Hepatic stellate cell (primary cell): ENCODE data around the gene SELENON.

ENCODE experiments used
- DNase-seq: peaks from one replicate; pipeline ENCODE4 v3.0.0; 2011; ENCODE audit warnings: low spot score

SELENON gene

DNA sequence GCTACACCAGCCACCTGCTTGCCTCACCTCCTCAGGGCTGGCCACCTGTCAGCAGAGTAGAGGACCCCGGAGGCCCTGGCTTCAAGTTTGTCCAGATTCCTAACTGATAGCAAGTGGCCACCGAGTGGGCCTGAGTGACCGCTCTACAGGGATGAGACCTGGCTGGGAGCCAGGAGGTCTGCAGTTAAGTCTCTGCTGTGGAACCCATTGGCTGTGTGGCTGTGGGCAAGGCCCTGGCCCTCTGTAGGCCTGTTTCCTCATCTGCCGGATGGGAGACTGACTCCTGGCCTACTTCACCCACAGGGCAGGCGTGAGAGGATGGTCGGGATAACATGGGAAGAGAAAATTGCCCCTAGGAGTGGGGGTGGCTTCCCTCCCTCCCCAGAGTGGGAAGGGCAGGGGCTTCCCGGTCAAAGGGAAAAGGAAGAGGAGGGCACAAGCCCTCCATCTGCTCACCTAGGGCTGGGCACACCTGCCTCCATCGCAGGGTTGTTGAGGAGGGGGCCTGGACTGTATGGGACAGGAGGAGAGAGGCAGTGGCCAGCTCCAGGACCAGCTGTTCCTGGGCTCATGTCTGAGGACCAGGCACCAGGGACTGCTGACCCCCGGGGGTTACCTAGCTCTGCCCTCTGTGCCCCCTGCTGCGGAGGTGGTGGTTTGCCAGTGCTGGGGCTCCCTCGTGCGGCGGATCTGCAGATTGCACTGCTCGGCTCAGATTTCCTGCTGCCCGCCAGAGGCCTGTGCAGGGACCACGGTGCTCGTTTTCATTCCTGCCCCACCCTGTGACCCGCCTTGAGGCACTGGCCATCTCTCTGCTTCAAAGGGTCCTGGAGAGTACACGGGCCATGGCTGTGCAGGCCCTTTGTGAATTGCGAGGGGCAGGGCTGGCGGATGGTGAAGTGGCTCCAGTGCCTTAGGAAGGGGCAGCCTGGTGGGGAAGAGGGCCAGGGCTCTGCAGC, 10.6 kb downstream of the SELENON start:
- DNase-seq, result peak; percentile 78

DNA sequence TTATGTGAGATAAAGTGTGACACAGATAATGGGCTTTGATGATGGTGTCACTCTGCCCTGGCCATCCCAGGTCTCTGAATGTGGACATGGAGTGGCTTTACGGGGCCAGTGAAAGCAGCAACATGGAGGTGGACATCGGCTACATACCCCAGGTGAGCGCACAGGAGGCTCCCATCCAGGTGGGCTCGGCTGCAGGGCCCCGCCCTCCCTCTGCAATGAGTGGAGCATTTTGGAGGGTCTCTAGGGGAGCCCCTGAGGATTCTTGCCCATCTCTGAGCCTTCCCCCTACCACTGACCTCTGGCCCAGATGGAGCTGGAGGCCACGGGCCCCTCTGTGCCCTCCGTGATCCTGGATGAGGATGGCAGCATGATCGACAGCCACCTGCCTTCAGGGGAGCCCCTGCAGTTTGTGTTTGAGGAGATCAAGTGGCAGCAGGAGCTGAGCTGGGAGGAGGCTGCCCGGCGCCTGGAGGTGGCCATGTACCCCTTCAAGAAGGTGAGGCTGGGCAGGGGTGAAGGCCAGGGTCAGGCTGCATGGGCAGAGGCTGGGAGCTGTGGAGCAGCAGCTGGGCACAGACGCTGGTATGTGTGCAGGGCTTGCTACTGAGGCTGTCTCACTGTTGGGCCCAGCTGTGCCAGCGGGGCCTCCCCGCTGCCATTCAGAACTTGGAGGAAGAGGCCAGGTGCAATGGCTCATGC, 11.5 kb downstream of the SELENON start:
- DNase-seq, result no peak

- no peak for DNase-seq
Measured at GRCh38 chr1:25813071-25813733, 13.2 kb downstream of the SELENON start.

- no peak for DNase-seq
Measured at GRCh38 chr1:25813734-25814471, 13.9 kb downstream of the SELENON start.

DNA sequence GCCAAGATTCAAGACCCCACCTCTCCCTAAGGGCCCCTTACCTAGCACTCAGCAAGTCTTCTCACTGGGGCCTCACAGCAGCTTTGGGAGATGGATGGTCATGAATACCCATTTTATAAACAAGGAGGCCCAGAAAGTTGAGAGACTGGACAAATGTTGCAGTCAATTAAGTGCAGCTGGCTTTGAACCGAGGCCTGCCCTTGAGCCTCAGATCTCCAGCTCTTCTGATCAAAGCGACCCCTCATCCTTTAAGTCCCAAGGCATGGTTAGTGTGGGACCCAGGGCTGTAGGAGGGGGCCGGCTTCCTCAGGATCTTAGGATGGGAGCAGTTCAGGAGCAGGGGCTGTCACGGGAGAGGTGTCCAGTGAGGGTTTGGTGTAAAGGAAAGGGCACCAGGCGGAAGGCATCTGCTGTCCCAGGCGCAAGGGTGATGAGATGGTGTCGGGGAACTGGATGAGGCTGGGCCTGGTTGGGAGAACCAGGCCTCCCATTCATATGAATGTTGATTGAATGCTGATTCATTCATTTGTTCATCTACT, 14.6 kb downstream of the SELENON start:
- no peak for DNase-seq

- no peak for DNase-seq
Measured at GRCh38 chr1:25815208-25816111, 15.5 kb downstream of the SELENON start.

DNA sequence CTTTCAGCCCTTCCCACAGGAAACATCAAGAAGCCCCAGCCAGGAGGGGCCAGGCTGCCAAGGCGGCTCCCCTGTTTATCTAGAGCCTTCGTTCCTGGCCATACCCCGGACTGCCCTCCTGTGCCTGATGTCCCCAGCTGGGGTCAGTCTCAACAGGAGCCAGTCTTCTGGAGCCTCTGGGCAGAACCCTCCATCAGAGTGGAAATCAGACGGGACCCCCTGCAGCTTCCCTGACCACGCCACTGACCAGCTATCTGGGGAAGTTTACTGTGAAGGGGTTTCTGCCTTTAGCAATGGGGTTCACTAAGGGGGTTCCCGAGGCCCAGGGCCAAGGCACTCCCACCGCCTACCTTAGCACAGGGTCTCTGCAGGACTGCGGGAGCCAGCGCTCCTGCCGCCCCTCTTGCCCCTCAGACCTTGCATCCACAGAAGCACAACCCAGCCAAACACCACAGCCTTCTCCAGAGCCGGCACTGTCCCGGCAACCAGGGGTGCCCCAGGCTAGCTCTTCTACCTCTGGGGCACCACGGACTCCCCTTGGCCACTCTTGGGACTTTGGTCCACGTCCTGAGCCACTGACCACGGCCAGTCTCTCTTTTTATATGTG, 16.2 kb downstream of the SELENON start:
- DNase-seq, result no peak

- no peak for DNase-seq
Measured at GRCh38 chr1:25817840-25818501, 18.0 kb downstream of the SELENON start.

GRCh38 chr1:25818569-25818968, 18.6 kb downstream of the SELENON start:
- DNase-seq, result no peak

DNA sequence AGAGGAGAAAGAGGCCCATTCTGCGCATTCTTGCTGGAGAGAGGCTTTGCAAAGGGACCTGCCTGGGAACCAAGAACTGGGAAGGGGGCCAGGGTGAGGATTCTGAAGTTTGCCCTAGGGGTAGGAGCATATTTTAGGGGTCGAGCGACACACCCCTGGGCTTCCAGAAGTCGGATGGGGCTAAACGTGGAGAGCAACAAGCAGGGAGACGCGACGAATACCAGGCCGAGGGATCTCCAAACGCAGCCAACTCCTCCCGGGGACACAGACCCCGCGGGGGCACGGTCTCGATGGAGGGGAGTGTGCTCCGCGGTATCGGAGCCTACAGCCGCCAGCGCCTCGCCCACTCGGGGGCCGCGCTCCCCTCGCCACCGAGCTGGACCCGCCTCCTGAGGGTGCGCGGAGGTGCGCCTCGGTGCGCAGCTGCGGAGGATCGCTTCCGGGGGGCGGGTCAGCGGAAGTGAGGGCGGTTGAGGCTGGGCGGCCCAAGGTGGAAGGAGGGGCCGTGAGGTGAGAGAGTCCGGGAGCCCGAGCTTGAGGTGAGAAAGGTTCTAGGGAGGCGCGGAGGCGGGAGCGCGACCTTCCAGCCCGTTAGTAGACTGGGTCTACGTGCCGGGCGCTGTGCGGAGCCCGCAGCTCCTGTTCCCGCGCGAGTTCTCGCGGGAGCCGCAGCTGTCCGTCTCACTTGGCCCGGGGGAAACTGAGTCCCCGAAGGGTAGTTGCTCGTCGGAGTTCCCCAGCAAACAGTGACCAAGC, 19.7 kb downstream of the SELENON start, which contains the start of gene MTFR1L:
TSS of gene MTFR1L (plus strand) at position 464 of the 756 bp plus-strand sequence. CDS start 3,151 bp downstream, outside the sequence.
- peak; percentile 94 for DNase-seq

DNA sequence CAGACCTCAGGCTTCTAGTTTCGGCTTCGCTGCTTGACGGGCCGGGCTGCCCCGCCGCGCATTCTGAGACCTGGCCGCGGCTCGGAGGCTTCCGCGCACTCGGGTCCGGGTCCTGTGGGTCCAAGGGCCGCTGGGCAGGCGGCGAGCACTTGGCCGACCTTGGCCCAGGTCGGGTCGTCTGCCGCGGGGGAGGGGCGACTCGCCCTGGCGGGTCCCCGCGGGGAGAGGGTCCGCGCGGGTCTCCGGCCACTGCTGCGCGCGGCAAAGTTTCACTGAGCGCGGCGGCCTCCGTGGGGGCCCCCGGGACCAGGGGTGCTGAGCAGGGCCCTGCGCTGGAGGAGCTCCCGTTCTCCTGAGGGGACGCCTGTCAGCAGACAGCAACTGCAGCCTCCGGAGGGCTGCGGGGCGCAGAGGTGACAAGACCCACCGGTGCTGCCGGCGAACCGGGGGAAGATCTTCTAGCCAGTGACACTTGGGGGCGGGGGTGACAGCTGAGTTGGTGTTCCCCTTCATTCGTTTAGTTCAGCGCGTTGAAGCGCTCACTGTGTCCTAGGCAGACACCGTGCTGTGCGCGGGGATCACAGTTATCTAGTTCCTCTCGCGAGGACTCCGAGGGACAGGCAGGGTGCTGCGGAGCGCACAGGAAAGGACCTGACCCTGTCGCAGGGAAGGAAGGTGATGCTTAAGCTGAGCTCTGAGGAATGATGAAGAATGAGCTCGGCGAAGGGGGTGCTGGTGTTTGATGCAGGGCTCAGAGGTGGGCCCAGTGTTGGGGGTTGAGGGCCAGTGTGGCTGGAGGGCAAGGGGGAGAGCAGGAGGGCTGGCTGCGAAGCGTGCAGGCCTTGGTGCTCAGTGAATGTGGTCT, 20.5 kb downstream of the SELENON start:
- DNase-seq, result peak; percentile 89

DNA sequence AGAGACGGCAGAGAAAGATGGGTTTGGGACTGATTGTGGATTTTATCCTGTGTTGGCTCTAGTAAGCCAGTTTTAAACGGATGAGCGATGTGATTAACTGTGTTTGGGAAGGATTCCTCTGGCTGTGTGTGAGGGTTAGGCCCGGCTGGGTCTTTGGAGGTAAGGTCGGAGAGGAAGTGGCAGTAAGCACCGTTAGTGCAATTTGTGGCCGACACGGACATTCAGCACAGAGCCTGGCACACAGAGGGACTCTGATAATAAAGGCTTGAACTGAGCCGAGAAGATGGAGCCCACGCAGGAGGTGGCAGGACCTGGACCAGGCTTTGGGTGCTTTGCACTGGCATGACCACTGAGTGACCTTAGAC, 21.1 kb downstream of the SELENON start:
- DNase-seq, result no peak

DNA sequence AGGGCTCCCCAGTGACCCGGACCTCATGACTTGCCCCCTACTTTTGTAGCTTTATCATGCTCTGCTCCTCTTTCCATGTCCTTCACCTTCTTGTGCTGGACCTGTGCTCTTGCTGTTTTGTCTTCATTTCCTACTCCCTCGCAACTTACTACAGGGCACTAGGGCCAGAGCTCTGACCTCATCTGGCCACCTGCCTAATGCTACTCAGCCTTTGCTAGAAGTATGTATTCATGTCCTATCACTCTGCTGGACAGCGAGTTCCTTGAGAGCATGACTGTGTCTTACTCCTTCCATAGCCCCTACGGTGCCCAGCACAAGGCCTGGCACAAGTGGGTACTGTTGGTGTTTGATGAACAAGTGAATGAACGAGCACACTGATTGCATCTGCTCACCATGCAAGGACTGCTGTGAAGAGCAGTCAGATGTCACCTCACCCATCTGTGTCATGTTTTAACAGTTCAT, 21.7 kb downstream of the SELENON start:
- DNase-seq, result peak; percentile 56

GRCh38 chr1:25825605-25826004, 25.6 kb downstream of the SELENON start:
- DNase-seq, result no peak

GRCh38 chr1:25826571-25826970, 26.6 kb downstream of the SELENON start:
- DNase-seq, result no peak

- DNase-seq, result no peak
Measured at GRCh38 chr1:25828491-25828890, 28.5 kb downstream of the SELENON start.

GRCh38 chr1:25829046-25829445, 29.1 kb downstream of the SELENON start:
- DNase-seq, result no peak
